Measurements from ENCODE around the gene MTFP1. TPM values are rescaled to one million over a fixed set of nuclear protein-coding genes. Genes with fewer than 3 reads are reported as not detected.

MTFP1 gene
- total RNA-seq, 1 donor from 2014 or later, result 9.9 TPM

GRCh38 chr22:30469165-30469564 is 43.6 kb downstream of the MTFP1 start:
- Histone ChIP-seq H3K9me3 (no peaks in the 10 kb centered on the region), H3K4me3 (no peak overlapping the region), H3K27ac (no peak overlapping the region), H3K36me3 (no peaks in the 10 kb centered on the region), H3K4me1 (no peaks in the 10 kb centered on the region), H3K27me3 (ENCODE audit: low read depth) (peaks cover 10% of the 10 kb centered on the region)
- no peak for DNase-seq
- TF ChIP-seq CTCF (IDR thresholded peaks at IDR 0.05), result no peak
- no peak for ATAC-seq
- intact Hi-C loops (cut with DNase I), result no loop called here

- intact Hi-C loops (cut with DNase I), result no loop called here
- TF ChIP-seq CTCF (IDR thresholded peaks at IDR 0.05), result no peak
- Histone ChIP-seq H3K27ac (no peak overlapping the region), H3K4me3 (no peak overlapping the region), H3K27me3 (ENCODE audit: low read depth) (peaks cover 17% of the 10 kb centered on the region), H3K9me3 (no peaks in the 10 kb centered on the region), H3K4me1 (no peaks in the 10 kb centered on the region), H3K36me3 (no peaks in the 10 kb centered on the region)
- ATAC-seq, result no peak
- no peak for DNase-seq
Measured at GRCh38 chr22:30470655-30471054, 45.1 kb downstream of the MTFP1 start.

GRCh38 chr22:30471616-30472318 is 46.2 kb downstream of the MTFP1 start, which contains the start of gene SEC14L3:
SEC14L3 (minus strand) TSS chr22:30472017; CDS start chr22:30471958, 59 bp downstream.
- no peak within 1 kb of the TSS for H3K27ac ChIP-seq
- intact Hi-C loops (cut with DNase I), result no loop called here
- no peaks in the 10 kb centered on the region for H3K4me1 ChIP-seq
- H3K36me3 ChIP-seq, result no peaks in the 10 kb centered on the region
- no peak for TF ChIP-seq CTCF (IDR thresholded peaks at IDR 0.05)
- peaks cover 17% of the 10 kb centered on the region for H3K27me3 ChIP-seq (ENCODE audit: low read depth)
- H3K9me3 ChIP-seq, result no peaks in the 10 kb centered on the region
- peak; percentile 60 for DNase-seq
- H3K4me3 ChIP-seq, result no peak within 1 kb of the TSS
- ATAC-seq, result peak; percentile 32 to 55

GRCh38 chr22:30472994-30473720 is 47.6 kb downstream of the MTFP1 start:
- no peaks in the 10 kb centered on the region for H3K36me3 ChIP-seq
- H3K27me3 ChIP-seq (ENCODE audit: low read depth), result peaks cover 17% of the 10 kb centered on the region
- ATAC-seq (peak; percentile 54 to 68), DNase-seq (no peak)
- H3K9me3 ChIP-seq, result no peaks in the 10 kb centered on the region
- no peak for TF ChIP-seq CTCF (IDR thresholded peaks at IDR 0.05)
- no peaks in the 10 kb centered on the region for H3K4me1 ChIP-seq
- no peak overlapping the region for H3K27ac ChIP-seq
- no peak overlapping the region for H3K4me3 ChIP-seq
- intact Hi-C loops (cut with DNase I), result no loop called here

- intact Hi-C loops (cut with DNase I), result no loop called here
- ATAC-seq, result no peak
- peaks cover 17% of the 10 kb centered on the region for H3K27me3 ChIP-seq (ENCODE audit: low read depth)
Measured at GRCh38 chr22:30474121-30474520, 48.6 kb downstream of the MTFP1 start.

More at GRCh38 chr22:30474121-30474520, 48.6 kb downstream of the MTFP1 start:
- no peak for DNase-seq
- H3K27ac ChIP-seq, result no peak overlapping the region
- H3K4me3 ChIP-seq, result no peak overlapping the region
- no peaks in the 10 kb centered on the region for H3K9me3 ChIP-seq
- no peaks in the 10 kb centered on the region for H3K36me3 ChIP-seq
- no peak for TF ChIP-seq CTCF (IDR thresholded peaks at IDR 0.05)
- no peaks in the 10 kb centered on the region for H3K4me1 ChIP-seq

Measured in lower lobe of right lung (tissue), 2 donors.